Renal pelvis (tissue), 4 donors: ENCODE measurements around the gene EFCAB14. TPM values are rescaled to one million over a fixed set of nuclear protein-coding genes. Genes with fewer than 3 reads are reported as not detected.
"Not testable (repeated sequence)": the region's sequence is repeated elsewhere in the genome, so short reads cannot be mapped to it uniquely, and the experiment has no call there.

Source experiments
- DNase-seq: peaks from one replicate; pipeline ENCODE4 v3.0.0-alpha.2; 2013
- polyA plus RNA-seq, 3 donors: library from polyadenylated mRNA; unstranded; fragments of 120-200 nt; gene quantifications; one replicate each; pipeline ENCODE4 v1.2.1, GENCODE V29; 2013; ENCODE audit not compliant: insufficient read length in 3 of 3

Gene EFCAB14
- polyA plus RNA-seq, 3 donors: 87.2 to 110 (median 88.9) TPM

DNA sequence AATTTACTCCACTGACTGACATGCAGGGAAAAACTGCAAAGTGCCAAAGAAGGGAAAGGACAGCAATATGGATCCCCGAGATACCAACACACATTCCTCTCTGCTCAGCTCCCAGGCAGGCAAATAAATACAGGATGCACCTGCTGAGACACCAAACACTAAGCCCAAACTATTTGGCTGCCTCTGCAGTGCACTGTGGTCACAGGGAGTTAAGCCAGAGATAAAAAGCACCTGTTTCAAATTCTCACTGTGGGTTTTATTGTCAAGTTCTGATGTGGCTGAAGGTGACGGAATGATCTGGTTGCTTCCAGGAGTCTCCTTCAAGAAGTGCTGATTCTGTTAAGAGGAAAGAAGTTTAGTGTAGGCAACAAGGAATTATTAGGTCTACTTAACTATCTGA, 29.6 kb downstream of the EFCAB14 start:
- no peak for DNase-seq

GRCh38 chr1:46687921-46688509, 30.9 kb downstream of the EFCAB14 start:
- DNase-seq: no peak

- DNase-seq: peak; percentile 31
Measured at GRCh38 chr1:46687093-46687659, 31.7 kb downstream of the EFCAB14 start.

DNA sequence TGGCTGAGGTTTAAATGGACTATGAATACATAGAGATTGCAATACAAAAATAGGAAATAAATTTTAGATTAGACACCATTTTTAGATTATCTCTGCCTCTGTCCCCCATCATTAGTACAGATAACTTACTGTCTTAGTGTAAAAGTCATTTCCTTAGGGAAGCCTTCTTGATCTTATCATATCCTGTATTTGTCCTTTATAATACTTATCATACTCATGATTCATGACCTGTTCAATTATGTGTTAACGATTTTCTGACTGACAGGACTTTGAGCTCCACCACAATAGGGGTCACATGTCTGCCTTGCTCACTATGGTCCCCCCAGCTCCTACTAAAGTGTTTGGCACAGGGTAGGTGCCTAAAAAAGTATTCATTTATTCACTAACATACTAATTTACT, 32.7 kb downstream of the EFCAB14 start:
- no peak for DNase-seq

- DNase-seq: no peak
Measured at GRCh38 chr1:46684670-46685069, 34.2 kb downstream of the EFCAB14 start.

- no peak for DNase-seq
Measured at GRCh38 chr1:46682064-46682463, 36.9 kb downstream of the EFCAB14 start.

DNA sequence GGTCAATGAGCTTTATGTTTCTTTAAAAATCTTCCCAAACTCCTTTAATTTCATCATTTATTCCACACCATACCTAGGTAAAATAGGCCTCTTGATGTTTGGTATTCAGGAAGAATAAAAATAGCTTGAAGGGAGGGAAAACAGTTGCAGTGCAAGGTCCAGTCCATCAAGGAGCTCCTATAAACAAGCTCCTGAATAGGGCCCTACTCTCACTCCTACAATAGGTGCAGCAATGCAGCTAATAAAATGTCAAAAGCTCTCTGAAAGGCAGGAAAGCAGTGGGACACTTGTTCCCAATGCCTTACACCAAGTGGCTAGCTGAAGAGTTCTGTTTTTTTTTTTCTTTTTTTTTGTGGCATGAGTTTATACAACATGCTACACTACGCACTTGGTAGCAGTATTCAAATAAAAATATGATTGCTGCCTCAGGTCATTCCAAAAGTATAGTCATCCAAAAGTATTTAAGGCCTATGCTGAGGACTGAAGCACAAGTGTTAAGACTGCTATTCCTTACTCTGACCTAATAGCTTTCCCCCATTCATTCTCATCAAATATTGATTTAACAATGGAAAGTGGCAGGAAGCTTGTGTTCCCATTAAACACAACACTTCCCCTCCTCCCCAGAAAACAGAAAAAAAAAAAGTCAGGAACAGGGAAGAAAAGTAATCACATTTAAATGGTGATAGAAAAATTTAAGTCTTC, 37.4 kb downstream of the EFCAB14 start:
- no peak for DNase-seq

DNA sequence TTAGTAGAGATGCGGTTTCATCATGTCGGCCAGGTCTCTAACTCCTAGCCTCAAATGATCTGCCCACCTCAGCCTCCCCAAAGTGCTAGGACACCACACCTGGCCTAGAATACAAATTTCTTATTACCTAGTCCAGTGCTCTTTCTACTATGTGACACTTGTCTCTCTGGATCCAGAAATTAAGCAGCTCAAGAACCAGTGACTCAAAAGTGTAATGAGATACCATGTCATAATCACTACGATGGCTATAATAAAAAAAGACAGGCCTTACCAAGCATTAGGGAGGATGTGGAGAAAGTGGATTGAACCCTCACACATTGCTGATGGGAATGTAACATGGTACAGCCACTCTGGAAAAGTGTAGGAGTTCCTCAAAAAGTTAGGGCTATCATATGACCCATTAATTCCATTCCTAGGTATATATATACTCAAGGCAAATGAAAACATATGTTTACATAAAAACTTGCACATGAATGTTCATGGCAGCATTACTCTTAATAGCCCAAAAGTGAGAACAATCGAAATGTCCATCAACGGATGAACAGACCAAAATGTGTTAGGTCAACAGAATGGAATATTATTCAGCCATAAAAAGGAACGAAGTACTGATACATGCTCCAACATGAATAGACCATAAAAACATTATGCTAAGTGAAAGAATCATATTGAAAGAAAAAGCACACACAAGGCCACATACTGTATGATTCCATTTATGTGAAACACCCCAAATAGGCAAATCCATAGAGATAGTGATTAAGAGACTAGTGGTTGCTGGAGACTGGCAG, 38.9 kb downstream of the EFCAB14 start:
- DNase-seq: no peak

GRCh38 chr1:46677339-46677738, 41.6 kb downstream of the EFCAB14 start:
- no peak for DNase-seq

DNA sequence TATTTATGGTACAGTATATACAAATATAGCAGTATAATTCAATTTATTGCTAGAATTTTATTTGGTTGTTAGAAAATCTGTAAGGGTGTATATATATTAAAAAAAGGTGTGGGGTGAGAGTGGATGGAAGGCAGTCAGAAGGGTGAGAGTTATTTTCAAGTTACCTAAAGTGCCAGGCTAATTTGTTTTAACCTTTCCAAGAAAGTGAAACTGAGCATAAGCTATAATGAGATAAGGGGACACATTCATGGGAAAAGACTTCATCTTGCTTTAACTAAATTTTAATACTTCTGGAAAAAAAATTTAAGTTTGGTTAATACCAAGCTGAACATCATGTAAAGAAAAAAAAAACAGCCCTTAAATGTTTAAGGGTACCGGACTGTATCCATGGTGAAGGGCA, 42.4 kb downstream of the EFCAB14 start:
- no peak for DNase-seq

- no peak for DNase-seq
Measured at GRCh38 chr1:46675549-46676314, 43.2 kb downstream of the EFCAB14 start.

- no peak for DNase-seq
Measured at GRCh38 chr1:46673749-46674182, 45.1 kb downstream of the EFCAB14 start.

DNA sequence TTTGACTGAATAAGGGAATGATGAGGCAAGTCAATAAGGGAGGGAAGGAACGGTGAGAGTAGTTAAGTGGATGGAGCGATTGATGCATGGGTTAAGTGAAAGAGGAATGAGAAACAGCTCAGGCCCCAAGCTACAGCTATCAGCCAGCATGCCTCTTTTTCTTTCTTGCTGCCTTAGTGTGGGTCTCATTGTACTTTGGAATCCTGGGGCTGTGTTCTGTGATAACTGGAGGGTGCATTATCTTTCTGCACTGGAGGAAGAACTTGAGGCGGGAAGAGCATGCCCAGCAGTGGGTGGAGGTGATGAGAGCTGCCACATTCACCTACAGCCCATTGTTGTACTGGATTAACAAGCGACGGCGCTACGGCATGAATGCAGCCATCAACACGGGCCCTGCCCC, 46.2 kb downstream of the EFCAB14 start:
- DNase-seq: no peak

DNA sequence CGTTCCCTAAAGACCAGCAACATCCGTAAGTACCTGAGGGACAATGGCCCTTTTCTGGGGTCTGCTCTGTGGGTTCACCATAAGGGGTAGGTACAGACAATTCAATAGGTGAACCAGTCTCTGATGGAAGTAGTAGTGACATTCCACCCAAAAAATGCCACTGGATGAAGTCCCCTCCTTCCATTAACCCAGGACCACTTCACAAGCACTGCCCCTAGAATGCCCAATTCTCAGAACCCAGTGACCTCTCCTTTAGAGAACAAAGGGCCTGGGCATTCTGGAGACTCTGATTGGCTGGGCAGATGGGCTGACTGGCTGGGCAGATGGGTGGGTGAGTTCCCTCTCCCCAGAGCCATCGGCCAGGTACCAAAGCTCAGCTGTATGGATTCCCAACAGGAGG, 47.4 kb downstream of the EFCAB14 start, which contains the start of gene TEX38:
TEX38 (plus strand) TSS at position 301 of the 400 bp plus-strand sequence; CDS start at position 382, 81 bp downstream.
- no peak for DNase-seq

GRCh38 chr1:46670134-46670533, 48.8 kb downstream of the EFCAB14 start:
- no peak for DNase-seq

GRCh38 chr1:46667782-46668760, 50.8 kb downstream of the EFCAB14 start, which contains the start of gene ATPAF1:
Gene ATPAF1 (minus strand): TSS chr1:46668364. CDS start chr1:46668322, 42 bp downstream.
- DNase-seq: peak; percentile 65

DNA sequence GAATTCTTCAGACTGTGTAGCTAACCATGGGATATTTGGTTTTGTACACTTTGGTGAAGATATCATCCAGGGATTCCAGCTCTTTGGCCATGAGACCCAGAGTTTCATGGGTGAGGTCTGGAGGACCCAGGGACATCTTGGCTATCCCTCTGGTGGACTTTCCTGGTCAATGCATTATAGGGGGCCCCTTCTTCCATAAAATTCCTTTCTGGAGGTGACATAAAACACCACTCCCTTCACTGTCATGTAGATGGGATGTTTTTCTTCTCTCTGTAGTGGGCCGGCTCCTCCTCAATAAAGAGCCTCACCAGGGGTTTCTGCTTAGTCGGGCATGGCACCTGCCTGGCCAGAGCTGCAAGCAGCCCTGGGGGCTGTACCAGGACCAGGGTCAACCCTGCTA, 52.9 kb downstream of the EFCAB14 start:
- no peak for DNase-seq

DNA sequence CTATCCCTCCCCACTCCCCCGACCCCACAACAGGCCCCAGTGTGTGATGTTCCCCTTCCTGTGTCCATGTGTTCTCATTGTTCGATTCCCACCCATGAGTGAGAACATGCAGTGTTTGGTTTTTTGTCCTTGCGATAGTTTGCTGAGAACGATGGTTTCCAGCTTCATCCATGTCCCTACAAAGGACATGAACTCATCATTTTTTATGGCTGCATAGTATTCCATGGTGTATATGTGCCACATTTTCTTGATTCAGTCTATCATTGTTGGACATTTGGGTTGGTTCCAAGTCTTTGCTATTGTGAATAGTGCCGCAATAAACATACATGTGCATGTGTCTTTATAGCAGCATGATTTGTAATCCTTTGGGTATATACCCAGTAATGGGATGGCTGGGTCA, 56.0 kb downstream of the EFCAB14 start:
- not testable (repeated sequence) for DNase-seq

DNA sequence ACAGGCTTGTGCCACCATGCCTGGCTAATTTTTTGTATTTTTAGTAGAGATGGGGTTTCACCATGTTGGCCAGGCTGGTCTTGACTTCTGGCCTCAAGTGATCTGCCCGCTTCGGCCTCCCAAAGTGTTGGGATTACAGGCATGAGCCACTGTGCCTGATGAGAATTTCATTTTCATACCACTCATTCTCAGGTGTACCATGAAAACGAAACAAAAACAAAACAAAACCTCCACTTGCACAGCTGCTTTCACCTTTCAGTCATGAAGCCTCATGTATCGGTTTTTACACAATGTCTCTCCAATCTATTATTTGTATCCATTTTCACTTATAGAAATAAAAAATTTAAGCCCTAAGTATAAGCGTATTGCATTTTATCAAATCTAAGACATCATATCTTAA, 58.8 kb downstream of the EFCAB14 start:
- not testable (repeated sequence) for DNase-seq

GRCh38 chr1:46659307-46659870, 59.5 kb downstream of the EFCAB14 start:
- no peak for DNase-seq
